SK-N-SH (cell line): ENCODE results near the gene RREB1.

Experiments used
- CTCF ChIP-seq: fragments of 200-600 bp; sonication (generic); IDR thresholded peaks from 2 replicates; pipeline ENCODE4 v1.6.1; 2017; ENCODE audit warnings: antibody characterized with exemption, mild to moderate bottlenecking, moderate library complexity
- ELF1 ChIP-seq: IDR thresholded peaks from 2 replicates; pipeline ENCODE4 v1.4.0; 2012
- EP300 ChIP-seq, 2 experiments: IDR thresholded peaks; 2 replicates each; pipeline versions ENCODE4 v1.4.0 to v1.6.1; 2012; ENCODE audit warnings: borderline replicate concordance in 1 of 2, low read depth in 1 of 2, low read length in 1 of 2
- FOSL2 ChIP-seq: IDR thresholded peaks from 2 replicates; pipeline ENCODE4 v1.4.0; 2012; ENCODE audit warnings: low read depth, mild to moderate bottlenecking, moderate library complexity, borderline replicate concordance
- JUND ChIP-seq: IDR thresholded peaks from 2 replicates; pipeline ENCODE4 v1.4.0; 2012
- NFIC ChIP-seq: IDR thresholded peaks from 2 replicates; pipeline ENCODE4 v1.4.0; 2012; ENCODE audit warnings: borderline replicate concordance
- NRF1 ChIP-seq: IDR thresholded peaks from 2 replicates; pipeline ENCODE4 v1.6.1; 2012; ENCODE audit warnings: low read depth, mild to moderate bottlenecking, low read length
- POLR2AphosphoS5 ChIP-seq: IDR thresholded peaks from 2 replicates; pipeline ENCODE4 v1.6.1; 2012; ENCODE audit warnings: low read depth, low read length
- RAD21 ChIP-seq: IDR thresholded peaks from 2 replicates; pipeline ENCODE4 v1.6.1; 2012; ENCODE audit warnings: mild to moderate bottlenecking, low read length
- REST ChIP-seq: IDR thresholded peaks from 2 replicates; pipeline ENCODE4 v1.6.1; 2012; ENCODE audit warnings: mild to moderate bottlenecking, low read depth, low read length, moderate library complexity
- RFX5 ChIP-seq: IDR thresholded peaks from 2 replicates; pipeline ENCODE4 v1.6.1; 2012; ENCODE audit warnings: mild to moderate bottlenecking, improper control_type of control experiment, low read length
- SIN3A ChIP-seq: IDR thresholded peaks from 2 replicates; pipeline ENCODE4 v1.6.1; 2012; ENCODE audit warnings: low read depth, mild to moderate bottlenecking, low read length, moderate library complexity, borderline replicate concordance
- TF ChIP-seq, protein P1 (sequence below): IDR thresholded peaks from 2 replicates; pipeline ENCODE4; 2012

- no peak for TF ChIP-seq CTCF
- no peak for TF ChIP-seq RAD21
- no peak for TF ChIP-seq POLR2AphosphoS5
- no peak for TF ChIP-seq NRF1
- TF ChIP-seq EP300 (IDR thresholded peaks at IDR 0.05; ENCODE audit: borderline replicate concordance in 1 of 2, low read depth in 1 of 2, low read length in 1 of 2): no peak
- TF ChIP-seq REST: no peak
- TF ChIP-seq SIN3A: no peak
- no peak for TF ChIP-seq NFIC
- TF ChIP-seq JUND: no peak
- TF ChIP-seq, protein P1, sequence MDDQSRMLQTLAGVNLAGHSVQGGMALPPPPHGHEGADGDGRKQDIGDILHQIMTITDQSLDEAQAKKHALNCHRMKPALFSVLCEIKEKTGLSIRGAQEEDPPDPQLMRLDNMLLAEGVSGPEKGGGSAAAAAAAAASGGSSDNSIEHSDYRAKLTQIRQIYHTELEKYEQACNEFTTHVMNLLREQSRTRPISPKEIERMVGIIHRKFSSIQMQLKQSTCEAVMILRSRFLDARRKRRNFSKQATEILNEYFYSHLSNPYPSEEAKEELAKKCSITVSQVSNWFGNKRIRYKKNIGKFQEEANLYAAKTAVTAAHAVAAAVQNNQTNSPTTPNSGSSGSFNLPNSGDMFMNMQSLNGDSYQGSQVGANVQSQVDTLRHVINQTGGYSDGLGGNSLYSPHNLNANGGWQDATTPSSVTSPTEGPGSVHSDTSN: no peak
- no peak for TF ChIP-seq FOSL2
- no peak for TF ChIP-seq ELF1
- TF ChIP-seq RFX5: no peak
These were observed 27.4 kb downstream of the RREB1 start for GRCh38 chr6:7134999-7135745.
